GM08714 (cell line): ENCODE data around the gene DAAM1.

Experiments
- H3K4me3 ChIP-seq: fragments of 200-500 bp; sonication (Bioruptor generic); 2 replicates; pipeline ENCODE4 v1.5.1; 2014; ENCODE audit warnings: mild to moderate bottlenecking, low read length, inconsistent platforms
- ZNF274 ChIP-seq: IDR thresholded peaks from 2 replicates; pipeline ENCODE4 v1.6.1; 2012; ENCODE audit warnings: mild to moderate bottlenecking, low read depth, low read length

The DAAM1 gene

DNA sequence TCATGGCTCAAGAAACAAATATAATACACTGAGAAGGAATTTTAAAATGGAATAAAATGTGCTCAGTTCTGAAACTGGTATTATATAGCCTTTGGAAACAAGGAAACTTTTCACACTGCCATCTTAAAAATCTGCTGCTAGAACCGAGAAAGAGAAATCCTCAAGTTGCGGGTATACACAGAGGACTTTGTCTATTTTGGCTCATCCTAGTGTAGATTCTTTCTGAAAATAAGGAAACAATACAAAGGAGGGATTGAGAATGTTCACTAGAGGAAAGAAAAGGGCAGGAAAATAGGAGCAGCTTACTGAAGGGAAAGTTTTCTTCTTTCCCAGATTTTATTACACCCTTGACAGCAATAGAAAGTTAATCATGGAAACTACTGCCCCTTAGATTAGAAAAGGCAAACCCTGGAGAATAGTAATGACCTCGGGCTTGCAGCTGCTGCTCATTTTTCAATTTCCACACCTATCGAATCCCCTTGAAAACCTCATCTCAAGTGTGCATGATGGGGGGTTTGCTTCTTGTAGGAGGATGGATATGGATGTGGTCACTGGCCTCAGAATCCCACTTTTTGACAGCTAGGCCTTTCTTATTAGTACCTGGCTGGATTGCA, 104.6 kb downstream of the DAAM1 start:
- no peak overlapping the region for H3K4me3 ChIP-seq
- TF ChIP-seq ZNF274: no peak

GRCh38 chr14:59293935-59294661, 105.6 kb downstream of the DAAM1 start:
- no peak for TF ChIP-seq ZNF274
- no peak overlapping the region for H3K4me3 ChIP-seq

DNA sequence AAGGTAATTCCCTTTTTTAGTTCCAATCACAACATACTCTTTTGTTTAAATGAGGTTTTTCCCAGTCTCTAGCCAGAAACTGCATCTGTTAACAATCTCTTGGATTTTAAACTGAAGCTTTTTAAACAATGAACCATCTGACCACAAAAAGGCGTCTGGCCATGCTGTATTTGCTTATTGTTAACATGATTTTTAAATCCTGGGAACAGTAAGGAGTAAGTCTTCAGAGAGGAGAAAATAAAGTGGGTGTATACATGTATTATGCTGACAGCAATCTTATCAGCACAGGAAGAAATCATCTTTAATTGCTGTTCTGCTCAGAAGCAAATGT, 106.2 kb downstream of the DAAM1 start:
- H3K4me3 ChIP-seq: no peak overlapping the region
- no peak for TF ChIP-seq ZNF274

DNA sequence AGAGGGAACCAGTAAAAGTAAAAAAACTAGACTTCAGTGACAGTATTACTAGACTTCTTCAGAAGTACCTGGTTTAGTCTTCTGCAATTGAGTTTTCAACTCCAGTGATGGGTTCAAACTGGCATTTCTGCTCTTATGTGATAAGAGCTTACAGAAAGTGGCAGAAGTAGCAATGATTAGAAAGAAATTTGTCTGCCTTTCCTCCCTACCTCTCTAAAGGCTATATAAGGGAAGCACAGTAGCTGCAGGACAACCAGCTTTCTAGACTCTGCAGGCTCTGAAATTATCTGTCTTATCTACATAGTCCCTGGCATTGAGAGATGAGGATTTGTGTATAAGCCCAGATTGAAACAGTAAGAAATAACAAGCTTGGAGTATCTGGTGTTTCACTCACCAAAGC, 107.5 kb downstream of the DAAM1 start:
- H3K4me3 ChIP-seq: no peak overlapping the region
- no peak for TF ChIP-seq ZNF274

GRCh38 chr14:59296508-59296907, 108.0 kb downstream of the DAAM1 start:
- no peak for TF ChIP-seq ZNF274
- no peak overlapping the region for H3K4me3 ChIP-seq

DNA sequence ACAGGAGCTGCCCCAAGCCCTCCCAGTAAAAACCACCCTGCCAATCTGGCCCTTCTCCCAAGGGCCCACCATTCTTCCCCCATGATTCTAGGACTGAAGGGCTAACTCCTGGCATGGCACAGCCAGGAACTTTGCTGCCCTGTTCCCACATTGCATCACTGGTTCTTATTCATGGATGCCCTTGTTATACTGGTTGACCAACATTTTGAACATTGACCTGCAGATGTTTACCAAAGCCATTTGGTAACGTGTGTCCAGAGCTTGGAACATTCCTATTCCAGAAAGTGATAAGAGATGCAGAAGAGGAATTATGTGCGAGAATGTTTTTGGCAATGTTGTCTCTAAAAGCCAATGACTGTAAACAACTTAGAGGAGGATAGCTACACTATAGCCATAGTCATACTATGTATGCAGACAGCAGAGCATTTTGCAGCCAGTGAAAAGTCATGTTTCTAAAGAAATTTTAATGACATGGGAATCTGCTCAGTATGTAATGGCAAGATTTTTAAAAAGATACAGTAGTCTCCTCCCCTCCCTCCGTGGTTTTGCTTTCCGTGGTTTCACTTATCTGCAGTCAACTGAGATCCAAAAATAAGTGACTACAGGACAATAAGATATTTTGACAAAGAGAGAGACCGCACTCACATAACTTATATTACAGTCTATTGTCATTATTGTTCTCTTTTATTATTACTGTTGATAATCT, 108.8 kb downstream of the DAAM1 start:
- no peak overlapping the region for H3K4me3 ChIP-seq

DNA sequence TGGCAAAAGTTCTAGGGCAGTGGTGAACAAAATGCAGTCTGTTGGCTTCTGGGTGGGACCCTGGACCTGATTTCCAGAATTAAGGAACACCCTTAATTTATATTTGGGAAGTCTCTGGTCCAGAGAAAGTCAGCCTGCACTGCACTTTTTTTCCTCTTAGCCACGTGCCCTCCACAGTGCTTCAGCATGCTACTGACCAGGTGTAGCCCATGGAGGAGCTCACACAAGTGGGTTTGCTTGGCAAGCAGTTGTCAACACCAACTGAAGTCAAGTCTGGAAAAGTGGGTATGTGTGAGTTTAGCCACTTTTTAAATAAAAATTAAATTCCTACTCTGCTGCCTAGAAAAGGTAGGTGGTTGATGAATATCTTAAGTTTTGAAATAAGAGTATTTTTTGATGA, 111.3 kb downstream of the DAAM1 start:
- TF ChIP-seq ZNF274: no peak
- H3K4me3 ChIP-seq: no peak overlapping the region; the same call in 1 of the 2 replicates

More for the DNA sequence above, 108.8 kb downstream of the DAAM1 start:
- TF ChIP-seq ZNF274: no peak

DNA sequence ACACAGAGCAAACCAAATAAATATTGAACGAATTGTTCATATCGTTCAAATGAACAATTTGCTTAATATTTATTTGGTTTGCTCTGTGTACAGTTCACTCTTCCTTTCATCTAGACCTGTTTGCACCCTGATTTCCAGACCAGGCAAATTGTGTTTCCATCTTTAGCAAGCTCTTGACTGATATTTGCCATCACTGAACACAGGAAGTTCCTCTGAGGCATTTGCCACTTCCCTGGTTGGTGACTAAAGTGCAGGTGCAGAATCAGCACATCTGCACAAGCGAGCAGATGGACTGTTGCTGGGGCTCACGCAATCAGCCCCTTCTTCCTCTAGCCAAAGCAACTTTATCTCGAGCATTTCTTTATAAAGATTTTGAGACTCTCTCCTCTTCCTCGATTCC, 112.9 kb downstream of the DAAM1 start:
- H3K4me3 ChIP-seq: no peak overlapping the region
- no peak for TF ChIP-seq ZNF274

DNA sequence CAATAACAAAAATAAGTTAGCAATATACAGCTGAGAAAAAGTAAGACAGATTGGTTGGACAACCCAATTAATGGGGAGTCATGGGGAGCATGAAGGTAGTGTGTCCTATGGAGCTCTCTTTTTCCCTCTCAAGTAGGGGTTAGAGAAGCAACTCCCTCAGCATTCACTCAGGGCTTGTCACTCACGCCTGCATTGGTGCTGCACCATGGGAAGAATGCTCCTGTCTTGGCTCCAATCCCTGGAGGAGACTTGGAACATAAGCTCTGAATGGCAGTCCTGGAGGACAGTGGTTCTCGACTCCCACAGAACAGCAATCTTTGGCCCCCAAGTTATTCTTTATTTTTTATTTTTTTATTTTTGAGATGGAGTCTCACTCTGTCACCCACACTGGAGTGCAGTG, 113.8 kb downstream of the DAAM1 start:
- H3K4me3 ChIP-seq: no peak overlapping the region
- TF ChIP-seq ZNF274: no peak

DNA sequence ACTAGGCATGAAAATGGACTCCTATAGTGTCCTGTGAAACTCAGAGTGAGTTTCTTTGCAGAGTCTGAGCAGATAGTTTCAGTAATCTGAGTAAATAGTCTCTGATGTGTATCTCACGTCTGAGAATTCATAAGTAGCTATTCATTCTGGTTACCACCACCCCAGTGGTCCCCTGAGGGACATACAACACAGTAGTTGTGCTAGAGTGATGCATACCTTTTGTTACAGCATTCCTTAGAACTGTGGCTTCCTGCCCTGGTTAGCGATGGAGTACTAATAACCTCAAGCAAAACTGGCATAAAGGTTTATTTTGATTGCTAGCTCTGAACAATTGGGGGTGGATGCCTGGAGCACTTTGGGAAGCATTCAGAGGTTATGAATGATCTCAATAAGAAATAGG, 114.7 kb downstream of the DAAM1 start:
- H3K4me3 ChIP-seq: no peak overlapping the region
- no peak for TF ChIP-seq ZNF274

- no peak for TF ChIP-seq ZNF274
- H3K4me3 ChIP-seq: no peak overlapping the region
Observed at GRCh38 chr14:59305231-59305630, 116.8 kb downstream of the DAAM1 start.

DNA sequence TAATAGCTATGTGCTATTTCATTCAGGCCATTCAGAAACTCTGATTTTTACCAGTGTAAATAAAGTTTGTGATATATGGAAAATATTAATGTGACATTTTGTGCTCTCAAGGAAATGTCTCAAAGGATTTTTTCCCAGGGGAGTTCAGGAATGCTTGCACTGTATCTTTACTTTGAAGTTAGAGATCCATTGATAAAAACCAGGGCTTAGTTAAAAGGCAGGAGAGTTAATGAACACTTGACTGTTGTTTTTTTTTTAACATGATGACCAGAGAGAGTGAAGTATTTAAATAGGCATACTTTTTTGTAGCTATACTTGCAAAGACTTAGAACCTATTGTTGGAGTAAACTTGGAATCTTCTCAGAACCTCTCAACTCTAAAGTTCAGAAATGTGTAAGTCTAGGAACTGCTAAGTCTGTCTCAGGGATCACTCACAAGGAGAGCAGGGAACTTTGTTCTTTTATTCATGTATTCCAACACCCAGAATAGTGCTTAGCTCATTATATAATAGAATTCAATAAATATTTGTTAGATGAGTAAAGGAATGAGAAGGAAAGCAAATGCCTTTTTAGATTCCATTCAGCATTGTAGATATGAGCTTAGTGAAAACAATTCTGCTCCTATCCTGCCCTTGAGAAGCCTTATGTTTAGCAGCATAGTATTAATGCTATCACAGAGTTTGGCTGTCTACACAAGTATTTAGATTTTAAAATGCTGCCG, 117.5 kb downstream of the DAAM1 start:
- no peak for TF ChIP-seq ZNF274
- H3K4me3 ChIP-seq: no peak overlapping the region

DNA sequence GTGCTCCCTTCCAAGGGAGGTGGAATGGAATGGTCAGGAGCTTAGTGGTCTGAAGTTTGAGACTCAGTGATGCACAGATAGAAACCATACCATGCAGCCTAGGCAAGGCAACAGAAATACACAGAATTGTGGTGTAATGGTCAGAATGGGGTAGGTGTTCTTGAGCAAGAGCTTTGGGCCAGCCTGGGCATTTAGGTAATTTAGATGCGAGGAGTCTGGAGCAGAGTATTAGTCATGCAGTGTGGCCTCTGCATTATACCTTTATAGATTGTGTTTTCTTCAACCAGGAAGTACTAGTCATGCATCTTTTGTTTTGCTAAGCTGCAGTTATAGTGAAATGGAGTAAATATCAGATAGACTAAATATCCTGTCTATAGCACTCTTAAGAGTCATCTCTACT, 118.3 kb downstream of the DAAM1 start:
- H3K4me3 ChIP-seq: no peak overlapping the region
- TF ChIP-seq ZNF274: no peak

DNA sequence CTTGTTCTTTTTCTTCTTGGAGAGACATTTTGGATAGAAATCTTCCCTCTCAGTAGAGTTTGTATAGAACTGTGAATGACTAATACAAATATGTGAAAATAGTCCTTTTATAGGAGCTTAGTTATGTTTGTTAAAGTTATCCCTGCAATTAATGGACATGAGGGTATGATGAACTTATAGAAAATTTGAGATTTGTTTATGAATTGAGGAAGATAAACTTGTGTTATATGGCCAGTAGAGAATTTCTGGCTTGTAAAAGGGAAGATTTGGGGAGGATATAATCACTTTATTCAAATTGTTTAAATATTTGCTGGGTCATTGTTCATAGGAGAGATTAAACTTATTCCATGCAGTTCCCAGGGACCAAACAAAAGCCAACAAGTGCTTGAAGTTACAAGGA, 119.6 kb downstream of the DAAM1 start:
- TF ChIP-seq ZNF274: no peak
- no peak overlapping the region for H3K4me3 ChIP-seq
